Rectal smooth muscle tissue (tissue), 1 donor: ENCODE measurements around the gene TREH.
"Not testable (repeated sequence)": the region's sequence is repeated elsewhere in the genome, so short reads cannot be mapped to it uniquely, and the experiment has no call there.

ENCODE experiments used
- H3K27ac ChIP-seq: one replicate; pipeline ENCODE4 v1.7.0; 2013; ENCODE audit warnings: low read depth, low read length, inconsistent platforms
- H3K27me3 ChIP-seq: one replicate; pipeline ENCODE4 v1.7.0; 2013; ENCODE audit warnings: low read length; ENCODE audit not compliant: control insufficient read depth, insufficient read depth
- H3K36me3 ChIP-seq: one replicate; pipeline ENCODE4 v1.7.0; 2013; ENCODE audit warnings: low read length; ENCODE audit not compliant: control insufficient read depth, insufficient read depth
- H3K4me1 ChIP-seq: one replicate; pipeline ENCODE4 v1.7.0; 2013; ENCODE audit warnings: low read length; ENCODE audit not compliant: control insufficient read depth, insufficient read depth
- H3K4me3 ChIP-seq: one replicate; pipeline ENCODE4 v1.7.0; 2013; ENCODE audit warnings: low read length
- H3K9ac ChIP-seq: one replicate; pipeline ENCODE4 v1.7.0; 2013; ENCODE audit warnings: low read length

TREH gene

DNA sequence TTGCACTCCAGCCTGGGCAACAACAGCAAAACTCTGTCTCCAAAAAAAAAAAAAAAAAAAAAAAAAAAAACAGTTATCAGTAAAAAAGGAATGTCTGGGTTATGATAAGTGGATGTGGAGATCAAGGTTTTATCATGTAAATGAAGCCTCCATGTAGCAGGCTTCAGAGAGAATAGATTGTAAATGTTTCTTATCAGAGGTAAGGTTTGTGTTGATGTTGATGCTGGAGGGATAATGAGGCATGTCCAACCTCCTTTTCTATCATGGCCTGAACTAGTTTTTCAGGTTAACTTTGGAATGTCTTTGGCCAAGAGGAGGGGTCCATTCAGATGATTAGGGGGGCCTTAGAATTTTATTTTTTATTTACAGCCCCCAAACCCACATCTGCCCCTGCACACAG lies 35.4 kb upstream of the TREH start:
- no peak overlapping the region for H3K9ac ChIP-seq
- no peak overlapping the region for H3K4me3 ChIP-seq
- H3K27ac ChIP-seq: no peak overlapping the region
- no peaks in the 10 kb centered on the region for H3K36me3 ChIP-seq
- no peaks in the 10 kb centered on the region for H3K27me3 ChIP-seq
- H3K4me1 ChIP-seq: no peaks in the 10 kb centered on the region

- not testable (repeated sequence) for H3K27me3 ChIP-seq, H3K27ac ChIP-seq, H3K4me1 ChIP-seq, H3K9ac ChIP-seq, H3K36me3 ChIP-seq, H3K4me3 ChIP-seq
These were observed 35.0 kb upstream of the TREH start for GRCh38 chr11:118714416-118714815.

DNA sequence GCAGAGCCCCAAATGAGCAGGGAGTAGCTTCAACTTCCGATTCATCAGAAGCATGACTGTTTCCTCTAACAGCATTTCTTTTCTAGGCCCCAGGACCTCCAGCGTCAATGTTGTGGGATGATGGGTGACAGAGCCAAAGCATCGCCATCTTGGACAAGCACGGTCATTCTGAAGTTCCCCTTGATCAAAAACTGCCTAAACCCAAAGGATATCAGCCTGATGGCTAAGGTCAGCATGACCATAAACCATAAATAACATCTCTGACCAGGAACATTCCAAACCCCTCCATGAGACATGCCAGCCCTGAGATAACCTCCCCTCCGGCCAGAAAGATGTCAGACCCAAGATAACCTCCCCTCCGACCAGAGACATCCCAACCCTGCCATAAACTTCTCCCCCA lies 28.8 kb upstream of the TREH start:
- Histone ChIP-seq H3K27ac (no peak overlapping the region), H3K4me3 (no peak overlapping the region), H3K36me3 (no peaks in the 10 kb centered on the region), H3K4me1 (no peaks in the 10 kb centered on the region), H3K9ac (no peak overlapping the region), H3K27me3 (no peaks in the 10 kb centered on the region)

DNA sequence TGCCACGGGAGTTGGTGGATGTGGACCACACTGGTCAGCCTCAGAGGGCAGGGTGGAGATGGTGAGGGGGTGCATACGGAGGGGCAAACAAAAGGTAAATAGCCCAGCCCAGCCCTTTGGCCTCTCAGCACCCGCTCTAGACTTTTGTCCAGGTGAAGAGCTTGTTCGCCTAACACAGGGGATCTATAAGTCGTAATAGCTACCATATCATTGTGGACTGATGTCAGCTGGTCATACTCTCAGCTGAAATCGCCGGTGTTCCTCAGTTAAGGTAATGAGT lies 27.0 kb upstream of the TREH start:
- Histone ChIP-seq H3K36me3 (no peaks in the 10 kb centered on the region), H3K27ac (no peak overlapping the region), H3K4me3 (no peak overlapping the region), H3K27me3 (no peaks in the 10 kb centered on the region), H3K4me1 (no peaks in the 10 kb centered on the region), H3K9ac (no peak overlapping the region)

- Histone ChIP-seq H3K27me3 (no peaks in the 10 kb centered on the region), H3K27ac (no peak overlapping the region), H3K4me3 (no peak overlapping the region), H3K36me3 (no peaks in the 10 kb centered on the region), H3K4me1 (no peaks in the 10 kb centered on the region), H3K9ac (no peak overlapping the region)
These were observed 26.5 kb upstream of the TREH start for GRCh38 chr11:118705791-118706545.

DNA sequence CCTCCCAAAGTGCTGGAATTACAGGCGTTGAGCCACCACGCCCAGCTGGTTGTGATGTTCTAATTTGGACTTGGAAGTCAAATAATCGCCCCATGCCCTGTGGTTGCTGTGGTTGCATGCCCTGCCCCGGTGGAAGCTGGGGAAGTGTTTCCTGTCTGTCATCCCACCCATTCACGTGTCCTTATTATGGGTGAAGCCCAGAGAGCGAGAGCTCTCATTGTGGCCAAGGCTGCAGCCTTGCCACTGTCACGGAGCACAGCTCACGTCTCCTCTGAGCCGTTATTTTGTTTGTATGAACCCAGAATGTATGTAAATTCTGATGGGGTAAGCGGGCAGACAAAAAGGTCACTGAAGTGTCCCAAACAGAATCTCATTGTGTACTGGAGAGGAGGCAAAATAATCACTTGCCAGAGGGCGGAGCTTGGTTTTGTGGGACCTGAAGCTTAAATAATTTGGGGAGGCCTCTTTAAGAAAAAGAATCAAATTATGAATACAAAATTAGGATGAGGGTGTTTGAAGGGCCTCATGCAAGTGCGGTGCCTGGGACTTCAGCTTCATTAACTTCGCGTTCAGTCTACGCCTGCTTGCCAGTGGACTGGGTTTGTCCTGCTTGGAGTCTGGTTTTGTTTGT lies 25.8 kb upstream of the TREH start:
- no peak overlapping the region for H3K9ac ChIP-seq
- no peak overlapping the region for H3K27ac ChIP-seq
- no peak overlapping the region for H3K4me3 ChIP-seq
- H3K36me3 ChIP-seq: no peaks in the 10 kb centered on the region
- no peaks in the 10 kb centered on the region for H3K4me1 ChIP-seq
- no peaks in the 10 kb centered on the region for H3K27me3 ChIP-seq

DNA sequence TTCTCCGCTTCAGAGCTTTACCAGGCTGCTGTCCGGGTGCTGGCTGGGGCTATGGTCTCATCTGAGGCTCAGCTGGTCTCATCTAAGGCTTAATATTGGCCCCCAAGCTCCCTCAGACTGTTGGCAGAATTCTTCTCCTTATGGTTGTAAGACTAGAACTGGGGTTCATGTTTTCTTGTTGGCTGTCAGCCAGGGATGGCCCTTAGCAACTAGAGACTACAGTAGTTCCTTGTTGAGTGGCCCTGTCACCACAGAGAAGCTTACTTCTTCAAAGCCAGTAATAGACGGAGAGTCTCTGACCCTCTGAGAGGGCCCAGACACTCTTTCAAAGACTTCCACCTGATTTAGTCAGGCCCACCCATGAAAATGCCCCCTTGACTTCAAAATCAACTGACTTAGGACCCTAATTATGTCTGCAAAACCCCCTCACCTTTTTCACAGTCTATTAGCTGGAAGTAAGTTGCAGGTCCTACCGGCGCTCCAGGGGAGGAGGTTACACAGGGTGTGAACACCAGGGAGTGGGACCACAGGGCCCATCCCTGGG lies 24.2 kb upstream of the TREH start:
- H3K4me3 ChIP-seq: no peak overlapping the region
- no peaks in the 10 kb centered on the region for H3K36me3 ChIP-seq
- no peaks in the 10 kb centered on the region for H3K4me1 ChIP-seq
- H3K9ac ChIP-seq: no peak overlapping the region
- H3K27ac ChIP-seq: no peak overlapping the region
- no peaks in the 10 kb centered on the region for H3K27me3 ChIP-seq

- H3K9ac ChIP-seq: no peak overlapping the region
- no peaks in the 10 kb centered on the region for H3K27me3 ChIP-seq
- no peaks in the 10 kb centered on the region for H3K36me3 ChIP-seq
- H3K27ac ChIP-seq: no peak overlapping the region
- H3K4me1 ChIP-seq: no peaks in the 10 kb centered on the region
- H3K4me3 ChIP-seq: no peak overlapping the region
These were observed 20.2 kb upstream of the TREH start for GRCh38 chr11:118699506-118700220.

DNA sequence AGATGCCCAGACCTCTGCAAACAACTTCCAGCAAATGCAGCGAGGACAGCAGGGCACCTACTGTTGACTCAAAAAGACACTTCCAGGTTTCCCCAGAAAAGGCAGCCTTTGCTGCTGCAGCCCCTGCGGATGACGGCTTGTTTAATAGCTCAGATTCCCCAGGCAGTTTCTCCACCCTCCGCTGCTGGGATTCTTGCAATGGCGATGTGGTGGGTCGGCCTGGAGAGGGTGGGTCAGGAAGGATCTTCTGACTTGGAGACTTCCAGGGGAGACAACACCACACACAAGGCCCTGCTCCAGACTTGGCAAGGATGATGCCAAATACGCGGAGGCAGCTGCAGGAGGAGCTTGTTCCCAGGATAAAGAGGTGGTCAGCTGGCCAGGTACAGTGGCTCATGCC lies 17.9 kb upstream of the TREH start:
- Histone ChIP-seq H3K27ac (no peak overlapping the region), H3K9ac (no peak overlapping the region), H3K27me3 (no peaks in the 10 kb centered on the region), H3K4me1 (no peaks in the 10 kb centered on the region), H3K4me3 (no peak overlapping the region), H3K36me3 (no peaks in the 10 kb centered on the region)

DNA sequence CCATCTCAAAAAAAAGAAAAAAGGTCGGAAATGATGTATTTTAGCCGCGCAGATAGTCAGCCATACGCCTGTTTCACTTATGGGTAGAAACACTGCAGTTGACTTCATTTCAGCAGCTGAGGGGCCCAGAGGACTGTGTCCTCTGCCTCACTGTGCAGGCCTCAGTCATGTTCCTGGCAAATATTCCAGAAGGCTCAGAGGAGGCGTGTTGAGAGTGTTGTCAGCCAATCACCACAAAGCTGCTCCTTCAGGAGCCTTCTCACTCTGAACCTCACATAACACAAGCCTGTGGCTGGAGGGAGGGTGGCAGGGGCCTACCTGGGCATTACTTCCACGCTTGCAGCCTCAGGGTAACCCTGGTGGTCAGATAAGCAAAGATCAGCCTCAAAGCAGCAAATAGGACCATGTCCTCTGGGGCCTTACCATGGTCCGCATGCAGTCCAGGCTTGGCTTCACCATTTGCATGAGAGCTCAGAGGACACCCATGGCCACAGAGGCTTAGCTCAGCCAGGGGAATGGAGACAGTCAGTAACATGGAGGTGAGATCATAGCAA lies 17.3 kb upstream of the TREH start:
- Histone ChIP-seq H3K9ac (no peak overlapping the region), H3K36me3 (no peaks in the 10 kb centered on the region), H3K4me3 (no peak overlapping the region)

DNA sequence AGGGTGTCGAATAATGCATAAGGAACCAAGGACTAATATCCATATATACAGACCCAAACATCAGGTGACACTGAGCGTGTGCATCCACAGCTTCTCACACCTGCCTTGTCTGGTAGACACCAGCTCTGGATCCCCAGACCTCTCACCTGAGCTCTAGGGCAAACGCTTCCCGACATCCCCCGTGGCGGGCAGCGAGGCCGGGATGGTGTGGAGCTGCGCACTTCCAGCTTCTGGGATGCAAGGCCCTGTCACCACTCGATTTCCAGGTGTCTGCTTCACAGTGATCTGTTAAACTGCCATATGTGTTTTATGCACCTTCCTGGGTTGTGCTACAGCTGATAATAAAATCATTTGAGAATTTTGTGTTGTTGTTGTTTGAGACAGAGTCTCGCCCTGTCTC lies 15.3 kb upstream of the TREH start:
- Histone ChIP-seq H3K27ac (no peak overlapping the region), H3K36me3 (no peaks in the 10 kb centered on the region), H3K9ac (no peak overlapping the region), H3K4me3 (no peak overlapping the region), H3K4me1 (peaks cover 4% of the 10 kb centered on the region), H3K27me3 (no peaks in the 10 kb centered on the region)

More for the DNA sequence above, 17.3 kb upstream of the TREH start:
- no peak overlapping the region for H3K27ac ChIP-seq
- H3K4me1 ChIP-seq: no peaks in the 10 kb centered on the region
- no peaks in the 10 kb centered on the region for H3K27me3 ChIP-seq

DNA sequence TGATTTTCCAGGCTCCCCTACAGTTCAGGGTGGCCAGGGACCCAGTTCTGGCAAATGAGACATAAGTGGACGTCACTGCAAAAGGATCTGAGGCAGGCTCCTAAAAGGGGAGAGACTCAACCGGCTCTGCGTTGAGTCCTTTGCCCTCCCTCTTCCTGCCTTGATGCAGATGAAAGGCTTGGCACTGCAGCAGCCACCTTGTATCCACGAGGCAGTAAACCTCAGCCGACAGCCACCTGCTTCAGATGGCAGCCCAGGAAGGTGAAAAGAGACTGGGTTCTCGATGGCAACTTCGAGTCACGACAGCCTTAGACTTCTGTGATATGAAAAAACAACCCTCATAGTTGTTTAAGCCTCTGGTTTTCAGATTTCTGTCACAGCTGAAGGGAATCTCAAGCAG lies 14.7 kb upstream of the TREH start:
- no peak overlapping the region for H3K27ac ChIP-seq
- no peak overlapping the region for H3K4me3 ChIP-seq
- H3K9ac ChIP-seq: no peak overlapping the region
- H3K4me1 ChIP-seq: peaks cover 6% of the 10 kb centered on the region
- no peaks in the 10 kb centered on the region for H3K27me3 ChIP-seq
- H3K36me3 ChIP-seq: no peaks in the 10 kb centered on the region
